Measurements from ENCODE around the gene UQCRC1.

DNA sequence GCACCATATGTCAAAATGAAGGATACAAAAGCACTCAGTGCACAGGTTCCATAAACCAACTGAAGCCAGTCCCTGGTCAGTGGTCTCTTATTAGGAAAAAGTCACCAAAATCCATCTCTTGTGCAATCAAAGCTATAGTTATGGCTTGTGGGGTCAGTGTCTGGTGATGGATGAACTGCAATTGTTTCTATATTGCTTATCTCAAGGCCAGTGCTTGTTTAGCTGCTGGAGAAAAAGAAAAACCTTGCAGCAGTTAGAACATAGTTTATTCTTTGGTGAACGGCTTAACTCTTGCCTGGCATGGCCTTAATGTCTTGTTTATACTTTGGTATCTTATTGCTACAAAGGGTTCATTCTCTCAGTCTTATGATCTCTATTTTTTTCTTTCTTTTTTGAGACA lies 2.9 kb upstream of the UQCRC1 start:
- TF ChIP-seq EP300 (IDR thresholded peaks at IDR 0.05) = no peak
- no peak for TF ChIP-seq NR3C1 (IDR thresholded peaks at IDR 0.05)
- no peak for TF ChIP-seq GATA3 (IDR thresholded peaks at IDR 0.05; ENCODE audit: borderline replicate concordance)
- no peak for TF ChIP-seq POLR2A (IDR thresholded peaks at IDR 0.05; ENCODE audit: low read length)
- TF ChIP-seq MYC (IDR thresholded peaks at IDR 0.05; ENCODE audit: borderline replicate concordance, low read length) = no peak
- TF ChIP-seq, protein P1, sequence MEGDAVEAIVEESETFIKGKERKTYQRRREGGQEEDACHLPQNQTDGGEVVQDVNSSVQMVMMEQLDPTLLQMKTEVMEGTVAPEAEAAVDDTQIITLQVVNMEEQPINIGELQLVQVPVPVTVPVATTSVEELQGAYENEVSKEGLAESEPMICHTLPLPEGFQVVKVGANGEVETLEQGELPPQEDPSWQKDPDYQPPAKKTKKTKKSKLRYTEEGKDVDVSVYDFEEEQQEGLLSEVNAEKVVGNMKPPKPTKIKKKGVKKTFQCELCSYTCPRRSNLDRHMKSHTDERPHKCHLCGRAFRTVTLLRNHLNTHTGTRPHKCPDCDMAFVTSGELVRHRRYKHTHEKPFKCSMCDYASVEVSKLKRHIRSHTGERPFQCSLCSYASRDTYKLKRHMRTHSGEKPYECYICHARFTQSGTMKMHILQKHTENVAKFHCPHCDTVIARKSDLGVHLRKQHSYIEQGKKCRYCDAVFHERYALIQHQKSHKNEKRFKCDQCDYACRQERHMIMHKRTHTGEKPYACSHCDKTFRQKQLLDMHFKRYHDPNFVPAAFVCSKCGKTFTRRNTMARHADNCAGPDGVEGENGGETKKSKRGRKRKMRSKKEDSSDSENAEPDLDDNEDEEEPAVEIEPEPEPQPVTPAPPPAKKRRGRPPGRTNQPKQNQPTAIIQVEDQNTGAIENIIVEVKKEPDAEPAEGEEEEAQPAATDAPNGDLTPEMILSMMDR (IDR thresholded peaks at IDR 0.05) = no peak
- TF ChIP-seq, protein P2, sequence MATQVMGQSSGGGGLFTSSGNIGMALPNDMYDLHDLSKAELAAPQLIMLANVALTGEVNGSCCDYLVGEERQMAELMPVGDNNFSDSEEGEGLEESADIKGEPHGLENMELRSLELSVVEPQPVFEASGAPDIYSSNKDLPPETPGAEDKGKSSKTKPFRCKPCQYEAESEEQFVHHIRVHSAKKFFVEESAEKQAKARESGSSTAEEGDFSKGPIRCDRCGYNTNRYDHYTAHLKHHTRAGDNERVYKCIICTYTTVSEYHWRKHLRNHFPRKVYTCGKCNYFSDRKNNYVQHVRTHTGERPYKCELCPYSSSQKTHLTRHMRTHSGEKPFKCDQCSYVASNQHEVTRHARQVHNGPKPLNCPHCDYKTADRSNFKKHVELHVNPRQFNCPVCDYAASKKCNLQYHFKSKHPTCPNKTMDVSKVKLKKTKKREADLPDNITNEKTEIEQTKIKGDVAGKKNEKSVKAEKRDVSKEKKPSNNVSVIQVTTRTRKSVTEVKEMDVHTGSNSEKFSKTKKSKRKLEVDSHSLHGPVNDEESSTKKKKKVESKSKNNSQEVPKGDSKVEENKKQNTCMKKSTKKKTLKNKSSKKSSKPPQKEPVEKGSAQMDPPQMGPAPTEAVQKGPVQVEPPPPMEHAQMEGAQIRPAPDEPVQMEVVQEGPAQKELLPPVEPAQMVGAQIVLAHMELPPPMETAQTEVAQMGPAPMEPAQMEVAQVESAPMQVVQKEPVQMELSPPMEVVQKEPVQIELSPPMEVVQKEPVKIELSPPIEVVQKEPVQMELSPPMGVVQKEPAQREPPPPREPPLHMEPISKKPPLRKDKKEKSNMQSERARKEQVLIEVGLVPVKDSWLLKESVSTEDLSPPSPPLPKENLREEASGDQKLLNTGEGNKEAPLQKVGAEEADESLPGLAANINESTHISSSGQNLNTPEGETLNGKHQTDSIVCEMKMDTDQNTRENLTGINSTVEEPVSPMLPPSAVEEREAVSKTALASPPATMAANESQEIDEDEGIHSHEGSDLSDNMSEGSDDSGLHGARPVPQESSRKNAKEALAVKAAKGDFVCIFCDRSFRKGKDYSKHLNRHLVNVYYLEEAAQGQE (IDR thresholded peaks at IDR 0.05) = no peak
- no peak for TF ChIP-seq MAX (IDR thresholded peaks at IDR 0.05)

Measured in A549 (cell line).